Adipocyte (in vitro differentiated cells): ENCODE results near the gene TENT4A.

ENCODE experiments used
- DNase-seq: peaks from one replicate; pipeline ENCODE4 v3.0.0-alpha.2; 2015; ENCODE audit warnings: low read depth
- H3K27me3 ChIP-seq: replicated peaks from 2 replicates; pipeline ENCODE4 v1.7.0; 2013; ENCODE audit warnings: mild to moderate bottlenecking, low read length, moderate library complexity; ENCODE audit not compliant: control insufficient read depth, insufficient read depth
- H3K36me3 ChIP-seq: 2 replicates; pipeline ENCODE4 v1.7.0; 2013; ENCODE audit warnings: low read length, mild to moderate bottlenecking, moderate library complexity; ENCODE audit not compliant: control insufficient read depth, insufficient read depth, severe bottlenecking
- H3K4me1 ChIP-seq: 2 replicates; pipeline ENCODE4 v1.7.0; 2013; ENCODE audit warnings: mild to moderate bottlenecking, low read length, moderate library complexity; ENCODE audit not compliant: control insufficient read depth, insufficient read depth
- H3K4me3 ChIP-seq: 2 replicates; pipeline ENCODE4 v1.7.0; 2013; ENCODE audit warnings: mild to moderate bottlenecking, low read length, moderate library complexity
- H3K9ac ChIP-seq: 2 replicates; pipeline ENCODE4 v1.7.0; 2013; ENCODE audit warnings: mild to moderate bottlenecking, low read length, moderate library complexity
- H3K9me3 ChIP-seq: 2 replicates; pipeline ENCODE4 v1.7.0; 2013; ENCODE audit warnings: mild to moderate bottlenecking, low read length, moderate library complexity; ENCODE audit not compliant: control insufficient read depth

The TENT4A gene

GRCh38 chr5:6746244-6746643, 33.0 kb downstream of the TENT4A start:
- DNase-seq, result no peak
- Histone ChIP-seq H3K4me3 (no peak overlapping the region), H3K36me3 (peaks cover 51% of the 10 kb centered on the region), H3K9ac (no peak overlapping the region), H3K4me1 (peaks cover 18% of the 10 kb centered on the region), H3K27me3 (no peaks in the 10 kb centered on the region), H3K9me3 (no peaks in the 10 kb centered on the region)

GRCh38 chr5:6747103-6747502, 33.9 kb downstream of the TENT4A start:
- H3K36me3 ChIP-seq, result peaks cover 58% of the 10 kb centered on the region
- H3K4me1 ChIP-seq, result peaks cover 18% of the 10 kb centered on the region
- H3K27me3 ChIP-seq, result no peaks in the 10 kb centered on the region
- no peak overlapping the region for H3K4me3 ChIP-seq
- no peaks in the 10 kb centered on the region for H3K9me3 ChIP-seq
- no peak overlapping the region for H3K9ac ChIP-seq
- DNase-seq, result no peak

DNA sequence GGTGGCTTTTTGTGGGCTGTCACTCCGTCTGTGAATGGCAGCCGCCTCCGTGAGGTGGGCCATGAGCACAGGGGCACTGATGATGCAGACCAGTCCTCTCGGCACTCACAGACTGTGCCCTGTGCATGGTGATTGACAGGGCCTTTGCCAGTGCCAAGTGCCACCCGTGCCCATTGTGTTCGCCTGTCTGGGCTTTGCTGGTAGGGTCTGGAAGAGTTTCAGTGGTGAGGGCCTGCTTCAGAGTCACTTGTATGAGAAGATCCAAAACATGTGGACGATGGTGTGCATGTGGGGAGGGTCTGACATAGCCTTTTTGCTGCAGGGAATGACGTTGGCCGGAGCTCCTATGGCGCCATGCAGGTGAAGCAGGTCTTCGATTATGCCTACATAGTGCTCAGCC, 34.9 kb downstream of the TENT4A start:
- no peak overlapping the region for H3K4me3 ChIP-seq
- no peak overlapping the region for H3K9ac ChIP-seq
- DNase-seq, result no peak
- no peaks in the 10 kb centered on the region for H3K27me3 ChIP-seq
- H3K9me3 ChIP-seq, result no peaks in the 10 kb centered on the region
- H3K36me3 ChIP-seq, result peaks cover 63% of the 10 kb centered on the region
- H3K4me1 ChIP-seq, result peaks cover 11% of the 10 kb centered on the region

GRCh38 chr5:6749026-6749716, 35.9 kb downstream of the TENT4A start:
- H3K36me3 ChIP-seq, result peaks cover 63% of the 10 kb centered on the region
- peaks cover 11% of the 10 kb centered on the region for H3K4me1 ChIP-seq
- H3K9ac ChIP-seq, result no peak overlapping the region
- no peaks in the 10 kb centered on the region for H3K9me3 ChIP-seq
- H3K27me3 ChIP-seq, result no peaks in the 10 kb centered on the region
- H3K4me3 ChIP-seq, result no peak overlapping the region
- no peak for DNase-seq

DNA sequence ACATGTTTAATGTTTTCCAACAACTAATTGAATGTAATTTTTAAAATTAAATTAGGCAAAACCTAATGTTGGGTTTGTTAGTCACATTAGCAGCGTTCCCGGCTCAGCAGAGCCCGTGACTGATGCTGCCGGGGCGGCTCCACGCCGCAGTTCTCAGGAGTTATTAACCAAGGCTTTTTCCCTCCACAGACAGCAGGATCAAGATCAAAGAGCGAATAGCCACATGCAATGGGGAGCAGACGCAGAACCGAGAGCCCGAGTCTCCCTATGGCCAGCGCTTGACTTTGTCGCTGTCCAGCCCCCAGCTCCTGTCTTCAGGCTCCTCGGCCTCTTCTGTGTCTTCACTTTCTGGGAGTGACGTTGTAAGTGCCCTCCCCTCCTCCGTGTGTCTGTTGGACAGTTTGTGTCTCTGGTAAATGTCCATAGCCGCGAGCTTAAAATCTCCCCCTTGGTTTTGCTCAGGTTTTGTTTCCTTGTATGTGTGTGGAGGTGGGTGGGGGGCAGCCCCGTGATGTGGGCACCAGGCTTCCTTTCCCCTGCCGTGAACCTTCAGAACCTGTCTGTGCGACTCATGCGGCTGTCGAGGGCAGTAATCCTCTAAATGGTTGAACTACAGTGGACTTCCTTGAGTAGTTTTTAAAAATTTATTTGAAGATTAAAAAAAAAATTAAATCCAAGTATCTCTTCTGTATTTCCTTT, 37.1 kb downstream of the TENT4A start:
- Histone ChIP-seq H3K36me3 (peaks cover 70% of the 10 kb centered on the region), H3K9me3 (no peaks in the 10 kb centered on the region), H3K4me3 (no peak overlapping the region), H3K9ac (no peak overlapping the region), H3K4me1 (peaks cover 3% of the 10 kb centered on the region), H3K27me3 (no peaks in the 10 kb centered on the region)
- no peak for DNase-seq

GRCh38 chr5:6750951-6751685, 37.9 kb downstream of the TENT4A start:
- Histone ChIP-seq H3K9me3 (no peaks in the 10 kb centered on the region), H3K27me3 (no peaks in the 10 kb centered on the region), H3K4me1 (no peaks in the 10 kb centered on the region), H3K4me3 (no peak overlapping the region), H3K36me3 (peaks cover 75% of the 10 kb centered on the region), H3K9ac (no peak overlapping the region)
- DNase-seq, result no peak

DNA sequence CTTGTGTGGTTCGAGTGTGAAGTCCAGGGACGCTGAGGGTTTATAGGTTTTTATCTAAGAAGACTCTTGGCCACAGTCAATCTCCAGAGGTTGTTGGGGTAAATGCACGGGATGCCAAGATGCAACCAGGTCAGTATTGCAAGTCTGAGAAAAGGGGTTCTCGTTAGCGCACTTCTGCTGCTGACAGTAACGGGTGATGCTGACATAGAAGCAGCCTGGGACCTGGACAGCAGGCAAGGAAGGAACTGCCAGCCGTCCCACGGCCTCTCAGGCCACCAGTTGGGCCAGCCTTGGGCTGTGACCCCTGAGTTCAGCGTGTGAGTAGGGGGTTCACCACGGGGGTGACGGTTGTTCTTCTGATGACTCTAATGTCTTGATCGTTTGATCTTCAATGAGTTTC, 39.0 kb downstream of the TENT4A start:
- Histone ChIP-seq H3K36me3 (peaks cover 77% of the 10 kb centered on the region), H3K4me1 (no peaks in the 10 kb centered on the region), H3K9ac (no peak overlapping the region), H3K9me3 (no peaks in the 10 kb centered on the region), H3K4me3 (no peak overlapping the region), H3K27me3 (no peaks in the 10 kb centered on the region)
- no peak for DNase-seq

- Histone ChIP-seq H3K4me1 (no peaks in the 10 kb centered on the region), H3K4me3 (no peak overlapping the region), H3K27me3 (no peaks in the 10 kb centered on the region), H3K9me3 (no peaks in the 10 kb centered on the region), H3K9ac (no peak overlapping the region), H3K36me3 (peaks cover 78% of the 10 kb centered on the region)
- no peak for DNase-seq
These were observed 39.5 kb downstream of the TENT4A start for GRCh38 chr5:6752782-6753181.

DNA sequence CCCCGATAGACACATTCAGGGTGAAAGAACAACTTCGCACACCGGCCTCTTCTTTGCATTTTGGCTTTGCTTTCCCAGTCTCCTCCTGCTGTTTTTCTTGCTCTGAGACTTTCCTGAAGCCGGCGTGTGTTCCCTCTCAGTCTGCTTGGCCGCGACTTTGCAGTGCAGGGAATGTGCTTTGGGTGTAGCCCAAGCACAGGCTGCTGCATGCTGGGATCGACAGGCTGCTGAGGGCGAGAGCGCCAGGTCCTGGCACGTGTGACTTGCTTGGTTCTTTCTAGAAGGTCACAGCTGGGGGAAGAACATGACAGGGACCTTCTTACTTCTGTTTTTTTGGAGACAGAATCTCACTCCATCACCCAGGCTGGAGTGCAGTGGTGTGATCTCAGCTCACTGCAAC, 40.6 kb downstream of the TENT4A start:
- no peaks in the 10 kb centered on the region for H3K27me3 ChIP-seq
- no peaks in the 10 kb centered on the region for H3K4me1 ChIP-seq
- no peak overlapping the region for H3K4me3 ChIP-seq
- H3K9ac ChIP-seq, result no peak overlapping the region
- peaks cover 89% of the 10 kb centered on the region for H3K36me3 ChIP-seq
- H3K9me3 ChIP-seq, result no peaks in the 10 kb centered on the region
- no peak for DNase-seq

GRCh38 chr5:6754766-6755165, 41.5 kb downstream of the TENT4A start:
- Histone ChIP-seq H3K9ac (no peak overlapping the region), H3K4me1 (no peaks in the 10 kb centered on the region), H3K36me3 (peaks cover 89% of the 10 kb centered on the region), H3K27me3 (no peaks in the 10 kb centered on the region), H3K9me3 (no peaks in the 10 kb centered on the region), H3K4me3 (no peak overlapping the region)
- DNase-seq, result no peak

DNA sequence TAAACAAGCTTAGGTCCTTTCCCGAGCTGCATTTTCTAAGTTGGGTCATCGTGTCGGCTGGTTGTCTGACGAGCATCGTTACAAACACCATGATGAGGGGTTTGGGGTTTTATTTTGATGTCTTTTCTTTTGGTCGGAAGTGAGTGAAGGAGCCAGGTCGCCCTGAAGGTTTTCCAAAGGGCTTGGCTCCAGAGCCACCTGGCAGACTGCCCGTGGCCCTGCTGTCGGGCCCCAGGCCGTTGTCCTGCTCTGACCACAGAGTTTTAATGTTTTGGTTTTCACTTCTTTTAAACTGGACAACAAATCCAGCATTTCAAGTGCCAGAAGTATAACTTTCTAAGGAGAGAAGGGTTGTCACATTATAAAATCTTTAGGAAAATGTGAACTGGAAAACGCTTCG, 42.3 kb downstream of the TENT4A start:
- H3K9me3 ChIP-seq, result no peaks in the 10 kb centered on the region
- H3K36me3 ChIP-seq, result peaks cover 84% of the 10 kb centered on the region
- H3K4me1 ChIP-seq, result no peaks in the 10 kb centered on the region
- no peak overlapping the region for H3K4me3 ChIP-seq
- no peak for DNase-seq
- no peak overlapping the region for H3K9ac ChIP-seq
- H3K27me3 ChIP-seq, result no peaks in the 10 kb centered on the region
